Activated CD8-positive, alpha-beta memory T cell treated with anti-CD3 and anti-CD28 coated beads for 4 hours (primary cell): ENCODE results near the gene TTLL11.
"Not testable (repeated sequence)": the region's sequence is repeated elsewhere in the genome, so short reads cannot be mapped to it uniquely, and the experiment has no call there.

Source experiments
- DNase-seq, 2 donors: peaks; one replicate each; pipeline ENCODE4 v3.0.0-alpha.2; 2020; ENCODE audit warnings: low read depth in 2 of 2

TTLL11 gene

GRCh38 chr9:122001491-122002201 is 91.5 kb downstream of the TTLL11 start:
- DNase-seq: no peak

- DNase-seq: not testable (repeated sequence)
Observed at GRCh38 chr9:122000526-122000925, 92.6 kb downstream of the TTLL11 start.

GRCh38 chr9:121999556-121999955 is 93.6 kb downstream of the TTLL11 start:
- DNase-seq: no peak

GRCh38 chr9:121998513-121999049 is 94.5 kb downstream of the TTLL11 start:
- DNase-seq: no peak

- DNase-seq: no peak
Observed at GRCh38 chr9:121997791-121998190, 95.3 kb downstream of the TTLL11 start.

GRCh38 chr9:121996783-121997182 is 96.3 kb downstream of the TTLL11 start:
- no peak for DNase-seq

- no peak for DNase-seq
Observed at GRCh38 chr9:121995997-121996396, 97.1 kb downstream of the TTLL11 start.

GRCh38 chr9:121992571-121993212 is 100.4 kb downstream of the TTLL11 start:
- DNase-seq: peak; percentile 7 to 9

GRCh38 chr9:121991307-121991661 is 101.8 kb downstream of the TTLL11 start:
- DNase-seq: no peak

GRCh38 chr9:121990600-121991306 is 102.4 kb downstream of the TTLL11 start:
- no peak for DNase-seq

GRCh38 chr9:121989010-121989409 is 104.1 kb downstream of the TTLL11 start:
- DNase-seq: no peak

- DNase-seq: no peak
Observed at GRCh38 chr9:121987314-121987713, 105.8 kb downstream of the TTLL11 start.

GRCh38 chr9:121985792-121986494 is 107.2 kb downstream of the TTLL11 start:
- DNase-seq: no peak

- DNase-seq: no peak
Observed at GRCh38 chr9:121984726-121985402, 108.2 kb downstream of the TTLL11 start.

- no peak for DNase-seq
Observed at GRCh38 chr9:121983736-121984135, 109.4 kb downstream of the TTLL11 start.

- DNase-seq: no peak
Observed at GRCh38 chr9:121981118-121981883, 111.8 kb downstream of the TTLL11 start.

- not testable (repeated sequence) for DNase-seq
Observed at GRCh38 chr9:121980665-121981064, 112.4 kb downstream of the TTLL11 start.

- DNase-seq: no peak
Observed at GRCh38 chr9:121979736-121980135, 113.4 kb downstream of the TTLL11 start.

GRCh38 chr9:121976751-121977150 is 116.4 kb downstream of the TTLL11 start:
- DNase-seq: no peak

GRCh38 chr9:121975801-121976277 is 117.3 kb downstream of the TTLL11 start:
- no peak for DNase-seq

- DNase-seq: no peak
Observed at GRCh38 chr9:121974421-121974820, 118.7 kb downstream of the TTLL11 start.
